ENCODE measurements around the gene PCDHGA9.

- TF ChIP-seq ATF2 (CRISPR knock-in tag; IDR thresholded peaks at IDR 0.05), result no peak
- TF ChIP-seq KAT2B (IDR thresholded peaks at IDR 0.05; ENCODE audit: low read depth, low read length), result no peak
- TF ChIP-seq RCOR1 (IDR thresholded peaks at IDR 0.05; ENCODE audit: borderline replicate concordance in 1 of 2, low read depth in 2 of 2, low read length in 2 of 2), result no peak
- no peak for TF ChIP-seq ZHX1 (conservative IDR thresholded peaks at IDR 0.05; ENCODE audit: low read length)
- TF ChIP-seq CLOCK (CRISPR knock-in tag; IDR thresholded peaks at IDR 0.05; ENCODE audit: borderline replicate concordance), result no peak
- no peak for TF ChIP-seq SREBF2 (CRISPR knock-in tag; IDR thresholded peaks at IDR 0.05)
- no peak for TF ChIP-seq MAX (CRISPR knock-in tag; IDR thresholded peaks at IDR 0.05)
- no peak for TF ChIP-seq NR4A1 (CRISPR knock-in tag; IDR thresholded peaks at IDR 0.05)
- no peak for TF ChIP-seq NR4A1 (tag; IDR thresholded peaks at IDR 0.05)
These were observed 13.9 kb upstream of the PCDHGA9 start for GRCh38 chr5:141388661-141389060.
